ENCODE measurements around the gene MTARC2.

Gene MTARC2

GRCh38 chr1:220769205-220769604, 21.1 kb downstream of the MTARC2 start:
- DNase-seq (ENCODE audit: low spot score): no peak

GRCh38 chr1:220770245-220770913, 22.3 kb downstream of the MTARC2 start:
- DNase-seq (ENCODE audit: low spot score): no peak

GRCh38 chr1:220772846-220773245, 24.7 kb downstream of the MTARC2 start:
- no peak for DNase-seq (ENCODE audit: low spot score)

- peak; percentile 51 for DNase-seq (ENCODE audit: low spot score)
Observed at GRCh38 chr1:220775240-220775853, 27.2 kb downstream of the MTARC2 start.

- DNase-seq (ENCODE audit: low spot score): no peak
Observed at GRCh38 chr1:220776254-220776653, 28.1 kb downstream of the MTARC2 start.

- DNase-seq (ENCODE audit: low spot score): peak; percentile 56
Observed at GRCh38 chr1:220776720-220777326, 28.7 kb downstream of the MTARC2 start.

GRCh38 chr1:220783453-220783852, 35.3 kb downstream of the MTARC2 start:
- DNase-seq (ENCODE audit: low spot score): no peak

GRCh38 chr1:220784751-220785150, 36.6 kb downstream of the MTARC2 start:
- DNase-seq (ENCODE audit: low spot score): no peak

GRCh38 chr1:220785166-220786056, 37.3 kb downstream of the MTARC2 start:
- DNase-seq (ENCODE audit: low spot score): no peak

GRCh38 chr1:220786057-220786336, 37.9 kb downstream of the MTARC2 start:
- no peak for DNase-seq (ENCODE audit: low spot score)

GRCh38 chr1:220786337-220787068, 38.4 kb downstream of the MTARC2 start, which contains the start of gene MTARC1:
TSS of gene MTARC1 (plus strand) at chr1:220786913. CDS start at chr1:220786945, 32 bp downstream.
- DNase-seq (ENCODE audit: low spot score): no peak

GRCh38 chr1:220787069-220787619, 39.0 kb downstream of the MTARC2 start:
- DNase-seq (ENCODE audit: low spot score): no peak

GRCh38 chr1:220788900-220789299, 40.8 kb downstream of the MTARC2 start:
- no peak for DNase-seq (ENCODE audit: low spot score)

GRCh38 chr1:220789532-220790147, 41.5 kb downstream of the MTARC2 start:
- no peak for DNase-seq (ENCODE audit: low spot score)

- DNase-seq (ENCODE audit: low spot score): no peak
Observed at GRCh38 chr1:220791285-220791684, 43.2 kb downstream of the MTARC2 start.

- DNase-seq (ENCODE audit: low spot score): no peak
Observed at GRCh38 chr1:220791956-220792355, 43.8 kb downstream of the MTARC2 start.

- no peak for DNase-seq (ENCODE audit: low spot score)
Observed at GRCh38 chr1:220796530-220796929, 48.4 kb downstream of the MTARC2 start.

GRCh38 chr1:220797044-220797443, 48.9 kb downstream of the MTARC2 start:
- DNase-seq (ENCODE audit: low spot score): no peak

GRCh38 chr1:220797553-220797952, 49.4 kb downstream of the MTARC2 start:
- no peak for DNase-seq (ENCODE audit: low spot score)

- DNase-seq (ENCODE audit: low spot score): no peak
Observed at GRCh38 chr1:220798338-220798737, 50.2 kb downstream of the MTARC2 start.

GRCh38 chr1:220800262-220800661, 52.1 kb downstream of the MTARC2 start:
- DNase-seq (ENCODE audit: low spot score): no peak
